Upper lobe of right lung (tissue), 1 donor: ENCODE data around the gene MCU. TPM values are rescaled to one million over a fixed set of nuclear protein-coding genes. Genes with fewer than 3 reads are reported as not detected.

Experiments
- ATAC-seq: fragments of 200-7000 bp; cut with Tn5 transposase; one replicate; pipeline ENCODE4 v1.9.1; 2020; ENCODE audit warnings: mild to moderate bottlenecking, moderate library complexity
- DNase-seq: peaks from one replicate; pipeline ENCODE4 v3.0.0-alpha.2; 2020
- H3K27ac ChIP-seq: fragments of 200-600 bp; one replicate; pipeline ENCODE4 v1.8.0; 2022
- H3K27me3 ChIP-seq: fragments of 200-600 bp; one replicate; pipeline ENCODE4 v1.8.0; 2022; ENCODE audit warnings: mild to moderate bottlenecking
- H3K36me3 ChIP-seq: fragments of 200-600 bp; one replicate; pipeline ENCODE4 v1.8.0; 2022
- H3K4me1 ChIP-seq: fragments of 200-600 bp; one replicate; pipeline ENCODE4 v1.8.0; 2022
- H3K4me3 ChIP-seq: fragments of 200-600 bp; one replicate; pipeline ENCODE4 v1.8.0; 2022; ENCODE audit warnings: mild to moderate bottlenecking
- H3K9me3 ChIP-seq: fragments of 200-600 bp; one replicate; pipeline ENCODE4 v1.8.0; 2022
- CTCF ChIP-seq: fragments of 200-600 bp; IDR thresholded peaks from one replicate; pipeline ENCODE4 v1.8.0; 2022; ENCODE audit warnings: antibody characterized with exemption
- intact Hi-C: fragments of 100-400 bp; cut with DNase I; formaldehyde crosslinking; loops from one replicate; pipeline ENCODE4 v1.11.0; 2022
- total RNA-seq: library from RNA; stranded (reverse); fragmentation: NEBNext Ultra II Directional; extraction: Animal tissue kit (Norgen Biotek cat#: 25700); gene quantifications from one replicate; pipeline ENCODE4 v1.2.1, GENCODE V29; 2021
- donor health status: DM: no; HTN: yes; CAD: no; lungs with severe emphysema.

MCU gene
- total RNA-seq, 1 donor from 2014 or later, result 31.1 TPM

- H3K27me3 ChIP-seq, result no peaks in the 10 kb centered on the region
- H3K9me3 ChIP-seq, result no peaks in the 10 kb centered on the region
- no peak overlapping the region for H3K4me3 ChIP-seq
- no peak overlapping the region for H3K27ac ChIP-seq
- ATAC-seq (no peak), DNase-seq (no peak)
- intact Hi-C loops, result no loop called here
- H3K4me1 ChIP-seq, result no peaks in the 10 kb centered on the region
- no peaks in the 10 kb centered on the region for H3K36me3 ChIP-seq
- no peak for TF ChIP-seq CTCF
These were observed 38.4 kb upstream of the MCU start for GRCh38 chr10:72653383-72654096.

- Histone ChIP-seq H3K4me3 (no peak overlapping the region), H3K27me3 (no peaks in the 10 kb centered on the region), H3K9me3 (no peaks in the 10 kb centered on the region), H3K36me3 (no peaks in the 10 kb centered on the region), H3K27ac (no peak overlapping the region), H3K4me1 (no peaks in the 10 kb centered on the region)
- ATAC-seq (no peak), DNase-seq (no peak)
- no peak for TF ChIP-seq CTCF
- intact Hi-C loops, result no loop called here
These were observed 37.2 kb upstream of the MCU start for GRCh38 chr10:72654720-72655119.

GRCh38 chr10:72658696-72659400 is 33.1 kb upstream of the MCU start:
- Histone ChIP-seq H3K36me3 (no peaks in the 10 kb centered on the region), H3K9me3 (no peaks in the 10 kb centered on the region), H3K27me3 (no peaks in the 10 kb centered on the region), H3K4me3 (no peak overlapping the region), H3K4me1 (no peaks in the 10 kb centered on the region), H3K27ac (no peak overlapping the region)
- TF ChIP-seq CTCF, result no peak
- intact Hi-C loops, result no loop called here
- ATAC-seq (no peak), DNase-seq (no peak)

GRCh38 chr10:72659694-72660093 is 32.2 kb upstream of the MCU start:
- no peaks in the 10 kb centered on the region for H3K9me3 ChIP-seq
- no peak for TF ChIP-seq CTCF
- no peak for DNase-seq
- H3K27ac ChIP-seq, result no peak overlapping the region
- no peak for ATAC-seq
- H3K27me3 ChIP-seq, result no peaks in the 10 kb centered on the region
- H3K4me3 ChIP-seq, result no peak overlapping the region
- H3K4me1 ChIP-seq, result no peaks in the 10 kb centered on the region
- intact Hi-C loops, result no loop called here
- H3K36me3 ChIP-seq, result no peaks in the 10 kb centered on the region

- H3K9me3 ChIP-seq, result no peaks in the 10 kb centered on the region
- no peaks in the 10 kb centered on the region for H3K27me3 ChIP-seq
- ATAC-seq (no peak), DNase-seq (no peak)
- no peak overlapping the region for H3K27ac ChIP-seq
- intact Hi-C loops, result no loop called here
- no peaks in the 10 kb centered on the region for H3K4me1 ChIP-seq
- TF ChIP-seq CTCF, result no peak
- no peak overlapping the region for H3K4me3 ChIP-seq
- H3K36me3 ChIP-seq, result no peaks in the 10 kb centered on the region
These were observed 31.7 kb upstream of the MCU start for GRCh38 chr10:72660220-72660619.
